Skin of body (tissue), 2 donors: ENCODE results near the gene GABBR2. TPM values are rescaled to one million over a fixed set of nuclear protein-coding genes. Genes with fewer than 3 reads are reported as not detected.

Experiments
- DNase-seq: peaks from one replicate; lab custom pipeline; 2025; lab: John Stamatoyannopoulos, UW
- total RNA-seq: library from RNA; depleted of rRNA; stranded (reverse); fragments of >200 nt; gene quantifications from one replicate; pipeline ENCODE4 v1.2.3, GENCODE V29; 2014

GABBR2 gene
- total RNA-seq, 1 donor from 2014 or later = 0.39 TPM

- peak; percentile 36 for DNase-seq
These were observed 336.5 kb downstream of the GABBR2 start for GRCh38 chr9:98372077-98372836.

GRCh38 chr9:98370976-98371315 is 337.8 kb downstream of the GABBR2 start:
- no peak for DNase-seq

GRCh38 chr9:98370300-98370975 is 338.3 kb downstream of the GABBR2 start:
- no peak for DNase-seq

DNA sequence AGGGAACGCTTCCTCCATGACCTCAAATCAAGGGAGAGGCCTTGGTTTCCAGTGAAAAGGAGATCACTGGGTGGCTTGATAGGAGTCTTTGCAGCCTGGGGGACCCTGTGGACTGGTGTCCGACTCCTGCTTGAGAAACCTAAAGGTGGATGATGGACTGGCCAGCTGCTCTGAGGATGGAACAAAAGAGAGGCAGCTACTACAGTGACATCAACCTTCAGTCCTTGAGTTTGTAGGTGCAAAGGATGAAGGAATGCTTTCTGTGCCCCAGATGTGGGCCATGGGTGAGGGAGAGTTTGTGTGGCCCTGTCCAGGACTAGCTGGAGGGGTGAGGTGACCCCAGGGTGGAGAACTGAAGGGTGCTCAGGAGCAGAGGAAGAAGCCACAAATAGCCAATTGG is 338.8 kb downstream of the GABBR2 start:
- DNase-seq = no peak

DNA sequence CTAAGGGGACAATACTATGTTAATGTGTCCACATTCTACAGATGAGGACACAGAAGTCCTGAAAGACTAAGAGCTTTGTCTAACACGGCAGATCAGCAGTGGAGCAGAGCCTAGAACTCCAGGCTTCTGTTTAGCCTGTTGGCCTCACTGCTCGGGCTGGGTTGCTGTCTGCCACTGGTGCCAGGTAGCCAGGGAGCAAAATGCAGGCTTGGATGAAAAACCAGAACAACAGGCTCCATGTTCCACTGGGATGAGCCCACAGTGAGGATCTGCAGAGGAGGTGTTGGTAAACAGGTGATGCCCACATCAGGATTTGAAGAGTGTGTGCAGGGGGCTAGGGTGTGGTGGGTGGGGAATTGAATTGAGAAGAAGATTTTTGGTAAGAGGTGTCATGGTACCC is 339.3 kb downstream of the GABBR2 start:
- no peak for DNase-seq

GRCh38 chr9:98369066-98369425 is 339.7 kb downstream of the GABBR2 start:
- no peak for DNase-seq

DNA sequence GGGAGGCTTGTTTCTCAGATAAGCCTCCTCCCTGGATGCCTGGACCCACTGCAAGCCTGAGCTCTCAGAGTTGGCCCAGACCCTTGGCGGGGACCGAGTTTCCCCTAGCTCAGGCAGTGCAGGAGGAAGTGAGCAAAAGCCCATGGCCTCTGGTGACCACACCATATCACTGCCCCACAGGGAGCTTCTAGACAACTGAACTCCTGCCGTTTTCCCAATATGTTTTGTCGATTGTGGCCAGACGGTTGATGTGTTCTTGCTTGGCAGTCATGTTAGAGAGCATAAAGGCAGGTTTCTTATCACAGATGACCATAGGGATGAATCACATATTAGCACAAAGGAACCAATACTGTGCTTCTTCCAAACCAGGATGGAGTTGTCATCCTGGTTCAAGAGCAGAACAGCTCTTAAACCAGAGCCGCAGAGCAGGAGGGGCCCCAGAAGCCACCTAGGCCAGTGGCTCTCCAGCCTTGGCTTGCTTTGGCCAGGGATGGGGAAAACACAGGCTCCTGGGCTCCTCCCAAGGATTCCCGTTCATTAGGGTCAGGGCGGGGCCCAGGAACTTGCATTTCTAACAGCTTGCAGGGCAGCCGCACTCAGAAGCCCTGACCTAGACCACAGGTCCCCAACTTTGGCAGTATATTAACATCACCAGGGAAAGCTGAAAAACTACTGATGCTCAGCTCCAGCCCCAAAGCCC is 340.2 kb downstream of the GABBR2 start:
- DNase-seq = no peak

GRCh38 chr9:98367923-98368322 is 340.8 kb downstream of the GABBR2 start:
- DNase-seq = no peak

- no peak for DNase-seq
These were observed 341.3 kb downstream of the GABBR2 start for GRCh38 chr9:98367371-98367900.

GRCh38 chr9:98365781-98366180 is 343.0 kb downstream of the GABBR2 start:
- DNase-seq = no peak

DNA sequence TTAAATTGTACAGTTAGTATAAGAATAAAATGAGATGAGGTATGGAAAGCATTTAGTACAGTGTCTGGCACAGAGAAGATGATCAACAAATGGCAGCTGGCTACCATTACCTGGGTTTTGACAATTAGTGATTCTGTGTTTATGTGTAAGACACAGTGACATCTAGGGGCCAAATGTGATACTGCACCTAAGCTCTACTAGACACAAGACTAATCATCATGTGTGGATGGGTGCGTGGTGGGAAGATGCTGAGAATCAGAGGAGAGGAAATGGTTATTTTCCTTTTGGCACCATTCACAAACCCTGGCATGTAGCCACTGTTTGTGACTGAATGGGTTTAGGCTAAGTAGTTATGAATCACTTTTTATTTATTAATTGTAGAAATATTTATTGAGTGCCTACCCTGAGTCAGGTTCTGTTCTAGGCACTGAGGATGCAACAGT is 343.5 kb downstream of the GABBR2 start:
- DNase-seq = no peak

GRCh38 chr9:98364086-98364485 is 344.6 kb downstream of the GABBR2 start:
- no peak for DNase-seq

- DNase-seq = no peak
These were observed 345.1 kb downstream of the GABBR2 start for GRCh38 chr9:98363644-98364043.

DNA sequence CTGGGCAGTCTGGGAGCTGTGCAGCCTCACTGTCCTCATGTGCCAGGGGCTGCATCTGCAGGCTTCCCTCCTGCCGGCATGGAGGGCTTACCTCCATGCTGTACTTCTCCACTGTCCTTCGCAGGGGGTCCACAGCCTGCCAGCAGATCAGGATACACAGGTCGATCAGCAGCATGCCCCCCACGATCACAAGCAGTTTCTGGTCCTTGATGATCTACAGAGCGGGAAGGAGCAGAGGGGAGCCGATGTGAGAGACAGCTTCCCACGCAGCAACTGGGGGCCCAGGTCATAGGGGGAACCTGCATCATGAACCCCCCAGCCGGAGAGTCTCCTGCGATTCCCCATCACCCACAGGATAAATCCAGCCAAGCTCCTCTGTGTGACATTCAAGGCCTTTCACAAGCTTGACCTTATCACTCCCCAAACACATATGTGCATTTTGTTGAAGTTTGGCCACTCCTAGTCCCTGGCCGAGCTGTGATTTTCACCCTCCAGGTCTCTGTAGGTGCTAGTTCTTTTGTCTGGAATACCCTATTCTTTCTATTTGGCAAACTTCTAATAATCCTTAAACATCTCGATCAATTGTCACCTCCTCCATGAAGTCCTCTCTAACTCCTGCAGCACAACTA is 346.0 kb downstream of the GABBR2 start:
- no peak for DNase-seq

- DNase-seq = no peak
These were observed 347.1 kb downstream of the GABBR2 start for GRCh38 chr9:98361645-98362044.

DNA sequence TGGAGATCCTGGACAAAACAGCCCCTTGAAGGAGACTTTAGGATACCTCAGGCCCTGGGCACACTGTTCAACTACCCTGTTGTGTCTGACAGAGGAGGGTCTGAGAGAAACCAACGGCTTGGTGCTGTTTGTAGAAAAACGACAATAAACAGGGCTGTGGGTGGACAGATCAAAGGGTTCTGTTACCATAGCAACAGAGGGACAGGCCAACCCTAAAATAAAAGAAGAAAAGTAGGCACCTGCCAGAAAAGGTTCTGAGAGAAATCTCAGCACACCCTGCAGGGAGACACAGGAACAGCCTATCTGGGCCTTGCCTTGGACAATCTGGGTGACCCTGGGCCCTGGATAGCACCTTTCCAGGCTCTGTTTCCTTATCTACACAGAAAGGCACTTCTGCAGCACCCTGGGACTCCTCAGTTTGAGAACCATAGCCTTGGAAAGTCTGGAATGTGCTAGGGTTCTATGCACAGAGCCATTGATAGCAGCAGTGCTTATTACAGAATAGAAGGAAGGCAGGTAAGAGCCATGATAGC is 348.5 kb downstream of the GABBR2 start:
- DNase-seq = no peak

- DNase-seq = no peak
These were observed 349.2 kb downstream of the GABBR2 start for GRCh38 chr9:98359569-98359968.

- DNase-seq = no peak
These were observed 350.7 kb downstream of the GABBR2 start for GRCh38 chr9:98357921-98358535.

GRCh38 chr9:98356953-98357690 is 351.6 kb downstream of the GABBR2 start:
- DNase-seq = no peak

GRCh38 chr9:98356326-98356725 is 352.4 kb downstream of the GABBR2 start:
- no peak for DNase-seq
